Heart right ventricle (tissue), 16 donors: Measurements from ENCODE around the gene SLC9C2. TPM values are rescaled to one million over a fixed set of nuclear protein-coding genes. Genes with fewer than 3 reads are reported as not detected.

Experiments
- ATAC-seq, 8 donors: fragments of 200-7000 bp; cut with Tn5 transposase; one replicate each; pipeline ENCODE4 v1.9.1; 2020; ENCODE audit warnings: mild to moderate bottlenecking in 8 of 8, moderate library complexity in 8 of 8, moderate number of reproducible peaks in 1 of 8
- DNase-seq, 2 donors: peaks; one replicate each; pipeline ENCODE4 v3.0.0-alpha.2; 2020
- H3K27ac ChIP-seq, 10 donors: fragments of 200-600 bp; sonication (generic) in 2 of 10; one replicate each; pipeline versions ENCODE4 v1.5.0 to v1.8.0; 2020 to 2022; ENCODE audit warnings: mild to moderate bottlenecking in 3 of 10
- H3K27me3 ChIP-seq, 7 donors: fragments of 200-600 bp; one replicate each; pipeline ENCODE4 v1.8.0; 2021 to 2022; ENCODE audit warnings: mild to moderate bottlenecking in 2 of 7
- H3K36me3 ChIP-seq, 9 donors: fragments of 200-600 bp; sonication (generic) in 1 of 9; one replicate each; pipeline versions ENCODE4 v1.5.0 to v1.8.0; 2020 to 2022; ENCODE audit warnings: mild to moderate bottlenecking in 2 of 9
- H3K4me1 ChIP-seq, 9 donors: fragments of 200-600 bp; sonication (generic) in 1 of 9; one replicate each; pipeline versions ENCODE4 v1.5.0 to v1.8.0; 2020 to 2022; ENCODE audit warnings: mild to moderate bottlenecking in 4 of 9
- H3K4me3 ChIP-seq, 10 donors: fragments of 200-600 bp; sonication (generic) in 2 of 10; one replicate each; pipeline versions ENCODE4 v1.5.0 to v1.8.0; 2020 to 2022; ENCODE audit warnings: mild to moderate bottlenecking in 7 of 10, moderate library complexity in 2 of 10
- H3K9me3 ChIP-seq, 11 donors: fragments of 200-600 bp in 10 of 11; sonication (generic) in 2 of 11; one replicate each; pipeline versions ENCODE4 v1.5.0 to v1.8.0; 2013 to 2022; ENCODE audit warnings: mild to moderate bottlenecking in 2 of 11, control low read depth in 1 of 11, moderate library complexity in 1 of 11
- WGBS, 2 donors: extraction: QIAGEN DNeasy Blood & Tissue Kit; methylation state at CpG; one replicate each; pipeline ENCODE4 v1.1.7; 2013; ENCODE audit warnings: inconsistent platforms in 1 of 2; 5-methylcytosine and 5-hydroxymethylcytosine counted together
- intact Hi-C, 10 donors: fragments of 100-400 bp; cut with DNase I; formaldehyde crosslinking; loops; one replicate each; pipeline versions ENCODE4 v1.11.1 to v1.14.2; 2022
- polyA plus RNA-seq, 2 donors: library from polyadenylated mRNA; stranded (reverse); fragments of 200-250 nt; gene quantifications; one replicate each; pipeline ENCODE4 v1.2.3, GENCODE V29; 2013
- total RNA-seq, 10 donors: library from RNA; stranded (reverse); fragmentation: NEBNext Ultra II Directional in 3 of 10; extraction: Animal tissue kit (Norgen Biotek cat#: 25700) in 3 of 10; gene quantifications; one replicate each; pipeline versions ENCODE4 v1.2.1 to v1.2.4, GENCODE V29; 2021 to 2023
- TF ChIP-seq, protein P1 (sequence below), 9 donors: fragments of 200-600 bp; sonication (generic) in 2 of 9; IDR thresholded peaks; one replicate each; pipeline versions ENCODE4 v1.5.0 to v1.8.0; 2021 to 2022; ENCODE audit warnings: antibody characterized with exemption in 9 of 9, mild to moderate bottlenecking in 5 of 9, moderate library complexity in 1 of 9
- donor health status: Arrhythmogenic right ventricular cardiomyopathy.
- donor health status: ischemic (EF 13 %, LVEDD 7.1; RV severe dilation, severe dysfunction).
- donor health status: healthy with polysubstance abuse.
- donor health status: DM: no; HTN: yes; CAD: no.
- donor health status: DM: no; HTN: no; CAD: no.
- donor health status: ischemic (EF 25% LVEDD 6.9; RV normal size, moderate dysfunction).
- donor health status: ischemic (EF 25% LVEDD 5.7; RV mildly dilated, moderate dysfunction).
- donor health status: healthy.
- donor health status: DM: yes; HTN: yes; CAD: no.
- donor health status: Ischemic cardiomyopathy.
- donor health status: ischemic (EF 35%, LVEDD 5.7; RV mildly dilated, moderate dysfunction).
- donor health status: nonischemic (EF 11% LVEDD 7.7; RV severe dilation, severe dysfunction).
- donor health status: DM: yes; HTN: yes; CAD: no.
- donor health status: PGD.
- donor health status: ischemic (EF 29% LVEDD 5.4; RV normal size, mild dysfunction).
- donor health status: nonischemic (EF 23%, LVEDD 6.1; RV moderate dilation, normal function).

The SLC9C2 gene
- total and polyA plus RNA-seq, 12 donors: 0.04 to 2.0 (median 0.43) TPM; not detected in 7

DNA sequence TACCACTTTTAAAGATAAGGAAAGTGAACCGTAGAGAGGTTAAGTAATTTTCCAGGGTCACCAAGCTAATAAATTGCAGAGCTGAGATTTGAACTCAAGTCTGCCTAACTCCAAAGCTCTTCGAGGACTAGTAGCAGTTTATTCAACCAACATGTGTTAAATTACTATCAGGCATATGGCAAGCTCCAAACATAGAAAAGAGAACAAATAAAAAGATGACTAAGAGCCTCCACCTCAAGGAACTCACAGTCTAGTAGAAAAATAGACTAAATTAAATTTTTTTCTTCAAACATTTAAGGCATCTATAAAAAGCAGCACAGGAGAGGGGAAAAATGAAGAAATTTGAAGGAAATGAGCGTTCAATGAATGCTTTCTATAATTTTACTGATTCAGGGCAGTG, 22.2 kb downstream of the SLC9C2 start:
- intact Hi-C loops: no loop called here
- Histone ChIP-seq H3K27me3 (no peaks in the 10 kb centered on the region), H3K9me3 (no peaks in the 10 kb centered on the region), H3K27ac (no peak overlapping the region), H3K36me3 (no peaks in the 10 kb centered on the region), H3K4me3 (no peak overlapping the region), H3K4me1 (no peaks in the 10 kb centered on the region)
- DNase-seq (no peak), ATAC-seq (no peak)
- TF ChIP-seq, protein P1, sequence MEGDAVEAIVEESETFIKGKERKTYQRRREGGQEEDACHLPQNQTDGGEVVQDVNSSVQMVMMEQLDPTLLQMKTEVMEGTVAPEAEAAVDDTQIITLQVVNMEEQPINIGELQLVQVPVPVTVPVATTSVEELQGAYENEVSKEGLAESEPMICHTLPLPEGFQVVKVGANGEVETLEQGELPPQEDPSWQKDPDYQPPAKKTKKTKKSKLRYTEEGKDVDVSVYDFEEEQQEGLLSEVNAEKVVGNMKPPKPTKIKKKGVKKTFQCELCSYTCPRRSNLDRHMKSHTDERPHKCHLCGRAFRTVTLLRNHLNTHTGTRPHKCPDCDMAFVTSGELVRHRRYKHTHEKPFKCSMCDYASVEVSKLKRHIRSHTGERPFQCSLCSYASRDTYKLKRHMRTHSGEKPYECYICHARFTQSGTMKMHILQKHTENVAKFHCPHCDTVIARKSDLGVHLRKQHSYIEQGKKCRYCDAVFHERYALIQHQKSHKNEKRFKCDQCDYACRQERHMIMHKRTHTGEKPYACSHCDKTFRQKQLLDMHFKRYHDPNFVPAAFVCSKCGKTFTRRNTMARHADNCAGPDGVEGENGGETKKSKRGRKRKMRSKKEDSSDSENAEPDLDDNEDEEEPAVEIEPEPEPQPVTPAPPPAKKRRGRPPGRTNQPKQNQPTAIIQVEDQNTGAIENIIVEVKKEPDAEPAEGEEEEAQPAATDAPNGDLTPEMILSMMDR (IDR thresholded peaks at IDR 0.05): no peak
- WGBS, 2 donors: 70 to 80% methylated on average over 3 of the region's 3 CpGs

GRCh38 chr1:173580071-173580470, 22.8 kb downstream of the SLC9C2 start:
- DNase-seq: no peak
- no peak for ATAC-seq
- Histone ChIP-seq H3K4me3 (no peak overlapping the region), H3K9me3 (no peaks in the 10 kb centered on the region), H3K27me3 (no peaks in the 10 kb centered on the region), H3K27ac (no peak overlapping the region), H3K36me3 (no peaks in the 10 kb centered on the region), H3K4me1 (no peaks in the 10 kb centered on the region)
- intact Hi-C loops: no loop called here
- 77 to 83% methylated on average over 3 of the region's 3 CpGs for WGBS, 2 donors
- TF ChIP-seq, protein P1 (IDR thresholded peaks at IDR 0.05): no peak

DNA sequence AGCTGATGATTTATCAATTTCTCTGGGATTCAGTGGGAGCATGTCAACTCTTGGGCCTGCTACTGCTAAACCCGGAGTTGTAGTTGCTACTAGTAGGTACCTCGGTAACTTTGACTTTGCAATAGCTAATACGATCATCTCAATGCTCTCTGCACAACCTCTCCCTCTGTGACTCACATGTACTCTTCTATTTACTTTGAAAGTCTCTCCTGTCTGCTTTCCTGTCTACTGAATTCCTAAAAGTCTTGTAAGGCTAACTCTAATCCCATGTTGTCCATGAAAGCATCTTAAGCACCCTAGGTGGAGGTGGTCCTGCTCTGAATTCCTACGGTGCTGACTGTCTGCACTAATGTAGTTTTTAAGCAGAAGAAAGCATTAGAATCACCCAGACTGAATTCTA, 29.3 kb downstream of the SLC9C2 start:
- TF ChIP-seq, protein P1 (IDR thresholded peaks at IDR 0.05): no peak
- Histone ChIP-seq H3K27ac (no peak overlapping the region), H3K4me1 (no peaks in the 10 kb centered on the region), H3K36me3 (no peaks in the 10 kb centered on the region), H3K27me3 (no peaks in the 10 kb centered on the region), H3K9me3 (no peaks in the 10 kb centered on the region), H3K4me3 (no peak overlapping the region)
- DNase-seq: no peak
- no peak for ATAC-seq
- WGBS, 2 donors: 93 to 94% methylated on average over 4 of the region's 4 CpGs
- intact Hi-C loops: no loop called here

- Histone ChIP-seq H3K36me3 (no peaks in the 10 kb centered on the region), H3K9me3 (peaks cover 0 to 11% (median 0%) of the 10 kb centered on the region in 11 donors), H3K4me3 (no peak overlapping the region), H3K4me1 (no peaks in the 10 kb centered on the region), H3K27ac (no peak overlapping the region), H3K27me3 (no peaks in the 10 kb centered on the region)
- ATAC-seq (no peak), DNase-seq (no peak)
- TF ChIP-seq, protein P1 (IDR thresholded peaks at IDR 0.05): no peak
- intact Hi-C loops: no loop called here
- 84 to 87% methylated on average over 3 of the region's 3 CpGs for WGBS, 2 donors
These were observed 30.5 kb downstream of the SLC9C2 start for GRCh38 chr1:173572201-173572873.
